WTC11 (cell line): ENCODE data around the gene RYR3.

ENCODE experiments used
- CBFB ChIP-seq: sonication (generic); formaldehyde crosslinking; IDR thresholded peaks from 2 replicates; pipeline ENCODE4 v1.8.1; 2022; ENCODE audit warnings: mild to moderate bottlenecking, low read depth, missing genetic modification reagents
- EMX1 ChIP-seq: fragments of 250-450 bp; sonication (Bioruptor Pico); IDR thresholded peaks from 2 replicates; pipeline ENCODE4 v1.8.0; 2021; ENCODE audit warnings: mild to moderate bottlenecking
- ETV6 ChIP-seq: sonication (generic); formaldehyde crosslinking; IDR thresholded peaks from 2 replicates; pipeline ENCODE4 v1.8.1; 2022; ENCODE audit warnings: mild to moderate bottlenecking, missing genetic modification reagents
- JUN ChIP-seq: sonication (generic); formaldehyde crosslinking; IDR thresholded peaks from 2 replicates; pipeline ENCODE4 v1.8.0; 2023; ENCODE audit warnings: mild to moderate bottlenecking, missing genetic modification reagents
- TEAD4 ChIP-seq: sonication (generic); formaldehyde crosslinking; IDR thresholded peaks from 2 replicates; pipeline ENCODE4 v1.8.0; 2022; ENCODE audit warnings: mild to moderate bottlenecking, missing genetic modification reagents
- ZNF138 ChIP-seq: sonication (generic); formaldehyde crosslinking; conservative IDR thresholded peaks from 2 replicates; pipeline ENCODE4 v1.8.1; 2022; ENCODE audit warnings: mild to moderate bottlenecking, moderate library complexity, missing genetic modification reagents
- ZNF416 ChIP-seq: fragments of 250-450 bp; sonication (Bioruptor Pico); IDR thresholded peaks from 2 replicates; pipeline ENCODE4 v1.9.0; 2021; ENCODE audit warnings: mild to moderate bottlenecking, inconsistent platforms
- TF ChIP-seq, protein P1 (sequence below): fragments of 200-600 bp; IDR thresholded peaks from 2 replicates; pipeline ENCODE4 v1.8.0; 2022; ENCODE audit warnings: antibody characterized with exemption
- TF ChIP-seq, protein P2 (sequence below): sonication (generic); formaldehyde crosslinking; conservative IDR thresholded peaks from 2 replicates; pipeline ENCODE4 v1.8.1; 2022; ENCODE audit warnings: mild to moderate bottlenecking, missing genetic modification reagents

DNA sequence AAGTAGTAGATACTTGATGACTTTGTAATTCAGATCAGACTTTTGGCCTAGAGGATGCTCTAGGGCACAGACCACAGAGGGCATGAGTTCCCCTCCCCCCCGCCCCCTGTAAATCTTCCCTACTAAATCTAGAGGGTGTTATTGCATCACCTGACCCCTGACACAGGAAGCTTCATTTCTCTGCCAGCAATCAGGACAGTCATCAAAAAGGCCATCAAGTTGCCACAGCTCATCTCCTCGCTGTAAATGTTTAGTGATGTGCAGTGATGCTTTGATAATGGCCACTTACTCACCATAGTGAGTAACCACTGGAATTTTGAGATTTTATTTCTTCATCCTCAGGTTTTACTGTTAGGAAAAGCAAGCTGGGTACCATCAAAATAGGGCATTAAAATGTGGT, 368.3 kb downstream of the RYR3 start:
- TF ChIP-seq EMX1 (no peak), TEAD4 (CRISPR knock-in tag) (no peak), ZNF138 (CRISPR knock-in tag) (no peak), ETV6 (CRISPR knock-in tag) (no peak), JUN (CRISPR knock-in tag) (no peak), CBFB (no peak), ZNF416 (no peak)
- TF ChIP-seq, protein P1, sequence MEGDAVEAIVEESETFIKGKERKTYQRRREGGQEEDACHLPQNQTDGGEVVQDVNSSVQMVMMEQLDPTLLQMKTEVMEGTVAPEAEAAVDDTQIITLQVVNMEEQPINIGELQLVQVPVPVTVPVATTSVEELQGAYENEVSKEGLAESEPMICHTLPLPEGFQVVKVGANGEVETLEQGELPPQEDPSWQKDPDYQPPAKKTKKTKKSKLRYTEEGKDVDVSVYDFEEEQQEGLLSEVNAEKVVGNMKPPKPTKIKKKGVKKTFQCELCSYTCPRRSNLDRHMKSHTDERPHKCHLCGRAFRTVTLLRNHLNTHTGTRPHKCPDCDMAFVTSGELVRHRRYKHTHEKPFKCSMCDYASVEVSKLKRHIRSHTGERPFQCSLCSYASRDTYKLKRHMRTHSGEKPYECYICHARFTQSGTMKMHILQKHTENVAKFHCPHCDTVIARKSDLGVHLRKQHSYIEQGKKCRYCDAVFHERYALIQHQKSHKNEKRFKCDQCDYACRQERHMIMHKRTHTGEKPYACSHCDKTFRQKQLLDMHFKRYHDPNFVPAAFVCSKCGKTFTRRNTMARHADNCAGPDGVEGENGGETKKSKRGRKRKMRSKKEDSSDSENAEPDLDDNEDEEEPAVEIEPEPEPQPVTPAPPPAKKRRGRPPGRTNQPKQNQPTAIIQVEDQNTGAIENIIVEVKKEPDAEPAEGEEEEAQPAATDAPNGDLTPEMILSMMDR, result no peak
- TF ChIP-seq, protein P2, sequence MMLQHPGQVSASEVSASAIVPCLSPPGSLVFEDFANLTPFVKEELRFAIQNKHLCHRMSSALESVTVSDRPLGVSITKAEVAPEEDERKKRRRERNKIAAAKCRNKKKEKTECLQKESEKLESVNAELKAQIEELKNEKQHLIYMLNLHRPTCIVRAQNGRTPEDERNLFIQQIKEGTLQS (CRISPR knock-in tag), result no peak
